ENCODE data around the gene CFAP97.

Gene CFAP97

GRCh38 chr4:185196437-185196836 is 7.4 kb downstream of the CFAP97 start:
- DNase-seq (ENCODE audit: low read depth), result no peak

GRCh38 chr4:185194924-185195888 is 8.6 kb downstream of the CFAP97 start:
- DNase-seq (ENCODE audit: low read depth), result no peak

GRCh38 chr4:185192059-185192458 is 11.7 kb downstream of the CFAP97 start:
- no peak for DNase-seq (ENCODE audit: low read depth)

GRCh38 chr4:185190306-185190856 is 13.4 kb downstream of the CFAP97 start:
- no peak for DNase-seq (ENCODE audit: low read depth)

GRCh38 chr4:185189606-185190305 is 14.0 kb downstream of the CFAP97 start:
- DNase-seq (ENCODE audit: low read depth), result no peak

- no peak for DNase-seq (ENCODE audit: low read depth)
Measured at GRCh38 chr4:185186769-185187168, 17.0 kb downstream of the CFAP97 start.

GRCh38 chr4:185183622-185184281 is 20.0 kb downstream of the CFAP97 start:
- peak; percentile 55 for DNase-seq (ENCODE audit: low read depth)

- no peak for DNase-seq (ENCODE audit: low read depth)
Measured at GRCh38 chr4:185182239-185182638, 21.6 kb downstream of the CFAP97 start.

GRCh38 chr4:185179488-185179887 is 24.3 kb downstream of the CFAP97 start:
- no peak for DNase-seq (ENCODE audit: low read depth)

GRCh38 chr4:185171373-185172071 is 32.3 kb downstream of the CFAP97 start:
- DNase-seq (ENCODE audit: low read depth), result no peak

GRCh38 chr4:185167234-185167633 is 36.6 kb downstream of the CFAP97 start:
- DNase-seq (ENCODE audit: low read depth), result no peak

- no peak for DNase-seq (ENCODE audit: low read depth)
Measured at GRCh38 chr4:185165605-185166063, 38.2 kb downstream of the CFAP97 start.

GRCh38 chr4:185151296-185151695 is 52.5 kb downstream of the CFAP97 start:
- no peak for DNase-seq (ENCODE audit: low read depth)

GRCh38 chr4:185149392-185149791 is 54.4 kb downstream of the CFAP97 start:
- DNase-seq (ENCODE audit: low read depth), result no peak

GRCh38 chr4:185145572-185145971 is 58.2 kb downstream of the CFAP97 start:
- no peak for DNase-seq (ENCODE audit: low read depth)

- no peak for DNase-seq (ENCODE audit: low read depth)
Measured at GRCh38 chr4:185144601-185145240, 59.1 kb downstream of the CFAP97 start.

- DNase-seq (ENCODE audit: low read depth), result no peak
Measured at GRCh38 chr4:185143601-185143969, 60.2 kb downstream of the CFAP97 start.

GRCh38 chr4:185142912-185143600 is 60.7 kb downstream of the CFAP97 start, which contains the start of gene SLC25A4:
SLC25A4 (plus strand) TSS chr4:185143266; CDS start chr4:185143373, 107 bp downstream.
- DNase-seq (ENCODE audit: low read depth), result peak; percentile 69

- DNase-seq (ENCODE audit: low read depth), result no peak
Measured at GRCh38 chr4:185142564-185142911, 61.3 kb downstream of the CFAP97 start.

GRCh38 chr4:185141777-185142176 is 62.0 kb downstream of the CFAP97 start:
- DNase-seq (ENCODE audit: low read depth), result no peak

Data from T-helper 22 cell (primary cell).